Posterior cingulate gyrus (tissue), 11 donors: ENCODE measurements around the gene USP22.
A peak's percentile ranks its signal among the peaks of the same experiment; 100 is the strongest.
"Not testable (repeated sequence)": the region's sequence is repeated elsewhere in the genome, so short reads cannot be mapped to it uniquely, and the experiment has no call there.

Source experiments
- DNase-seq, 10 donors: peaks; one replicate each; pipeline versions ENCODE4 v3.0.0 to v3.0.0-alpha.2; 2020 to 2021; ENCODE audit warnings: mixed read lengths in 3 of 10
- intact Hi-C: fragments of 100-400 bp; cut with DNase I; formaldehyde crosslinking; loops from one replicate; pipeline ENCODE4 v1.15.1; 2023

The USP22 gene

DNA sequence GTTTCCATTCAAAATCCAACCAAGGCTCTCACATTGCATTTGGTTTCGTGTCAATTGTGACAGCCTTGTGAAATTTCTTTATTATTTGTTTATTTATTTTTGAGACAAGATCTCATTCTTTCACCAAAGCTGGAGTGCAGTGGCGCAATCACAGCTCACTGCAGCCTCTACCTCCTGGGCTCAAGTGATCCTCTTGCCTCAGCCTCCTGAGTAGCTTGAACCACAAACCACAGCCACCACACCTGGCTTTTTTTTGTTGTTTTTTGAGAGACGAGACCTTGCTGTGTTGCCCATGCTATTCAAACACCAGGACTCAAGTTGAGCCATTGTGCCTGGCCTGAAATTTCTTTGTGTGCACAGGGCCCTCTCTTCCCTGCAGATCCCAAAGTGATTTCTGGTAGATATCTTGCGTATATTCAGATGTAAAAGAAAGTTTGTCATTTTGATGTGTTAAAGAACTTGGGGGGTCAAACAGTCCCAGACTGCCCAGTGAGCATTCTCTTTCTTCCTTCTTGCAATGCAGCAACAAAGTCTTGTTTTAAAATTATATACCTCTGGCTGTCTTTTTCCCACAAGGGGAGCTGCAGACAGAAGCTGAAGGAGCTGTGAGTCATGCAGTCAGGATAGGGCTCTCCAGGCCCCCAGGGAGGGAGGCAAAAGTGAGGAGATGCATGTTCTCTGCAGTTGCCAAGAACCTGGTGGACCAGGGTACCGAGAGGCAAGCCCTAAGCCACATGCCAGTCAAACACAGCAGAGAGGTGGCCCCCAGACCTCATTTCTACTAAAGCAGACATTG is 15.5 kb upstream of the USP22 start:
- no peak for DNase-seq
- intact Hi-C loops: no loop called here

- intact Hi-C loops, DNase-seq: not testable (repeated sequence)
These were observed 10.2 kb upstream of the USP22 start for GRCh38 chr17:21053056-21053455.

DNA sequence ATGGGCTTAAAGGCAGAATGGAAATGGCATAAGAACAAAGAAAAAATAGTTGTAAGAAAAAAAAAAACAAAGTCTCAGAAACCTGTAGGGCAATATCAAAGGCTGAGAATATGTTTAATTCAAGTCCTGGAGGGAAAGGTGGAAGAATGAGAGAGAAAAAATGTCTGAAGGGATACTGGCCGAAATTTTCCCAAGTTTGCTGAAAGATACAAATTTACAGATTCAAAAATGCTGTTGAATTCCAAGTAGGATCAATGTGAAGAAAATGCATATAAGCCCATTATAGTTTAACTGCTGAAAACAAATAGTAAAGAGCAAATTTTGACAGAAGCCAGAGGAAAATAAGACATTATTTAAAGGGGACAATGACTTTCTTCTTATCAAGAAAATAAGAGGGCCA is 6.6 kb upstream of the USP22 start:
- no peak for DNase-seq
- intact Hi-C loops: loop anchor here (10.0 kb wide), 1 partner anchor 165 kb away; the partner anchor contains the start of gene TMEM11

DNA sequence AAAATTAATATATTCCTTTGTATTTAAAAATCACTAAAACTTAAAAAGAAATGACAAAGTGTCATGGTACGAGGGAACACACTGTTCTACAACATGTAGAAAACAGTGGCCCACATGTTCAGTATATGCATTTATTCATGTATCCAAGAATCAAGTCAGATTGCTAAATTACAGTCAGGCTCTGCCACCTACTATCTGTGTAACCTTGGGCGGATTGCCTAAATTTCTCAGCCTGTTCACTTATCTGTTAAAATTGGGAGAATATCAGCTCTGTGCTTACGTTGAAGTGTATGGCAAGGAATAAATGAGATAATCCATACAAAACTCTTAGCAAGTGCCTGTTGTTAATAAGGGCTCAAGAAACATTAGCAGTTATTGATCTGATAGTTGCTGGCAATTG is 3.4 kb upstream of the USP22 start:
- intact Hi-C loops: loop anchor here (10.0 kb wide), 1 partner anchor 169 kb away; the partner anchor contains the start of gene TMEM11
- no peak for DNase-seq

DNA sequence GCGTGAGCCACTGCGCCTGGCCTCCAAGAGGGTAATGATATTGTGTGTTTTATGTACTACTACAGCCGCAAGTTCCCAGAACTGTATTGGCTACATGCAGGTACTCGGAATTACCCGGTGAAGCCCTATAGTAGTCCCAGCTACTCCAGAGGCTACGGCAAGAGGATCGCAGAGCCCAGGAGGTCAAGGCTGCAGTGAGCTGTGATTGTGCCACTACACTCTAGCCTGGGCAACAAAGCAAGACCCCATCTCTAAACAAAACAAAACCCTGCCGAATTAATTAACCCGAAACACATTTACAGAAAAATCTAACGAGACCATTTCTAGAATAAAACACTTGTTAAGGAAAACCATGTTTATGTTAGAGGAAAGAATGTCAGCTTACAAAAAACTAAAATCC is 2.2 kb upstream of the USP22 start:
- intact Hi-C loops: loop anchor here (5.0 to 10.0 kb wide), 4 partner anchors 32 to 237 kb away; partner anchors contain the start of genes MAP2K3 and TMEM11
- no peak for DNase-seq

GRCh38 chr17:21043296-21044232 is 753 bp upstream of the USP22 start:
- intact Hi-C loops: loop anchor here (5.0 to 10.0 kb wide), 4 partner anchors 34 to 239 kb away; partner anchors contain the start of genes MAP2K3 and TMEM11
- DNase-seq: peak; percentile 94 to 100 (median 98)

DNA sequence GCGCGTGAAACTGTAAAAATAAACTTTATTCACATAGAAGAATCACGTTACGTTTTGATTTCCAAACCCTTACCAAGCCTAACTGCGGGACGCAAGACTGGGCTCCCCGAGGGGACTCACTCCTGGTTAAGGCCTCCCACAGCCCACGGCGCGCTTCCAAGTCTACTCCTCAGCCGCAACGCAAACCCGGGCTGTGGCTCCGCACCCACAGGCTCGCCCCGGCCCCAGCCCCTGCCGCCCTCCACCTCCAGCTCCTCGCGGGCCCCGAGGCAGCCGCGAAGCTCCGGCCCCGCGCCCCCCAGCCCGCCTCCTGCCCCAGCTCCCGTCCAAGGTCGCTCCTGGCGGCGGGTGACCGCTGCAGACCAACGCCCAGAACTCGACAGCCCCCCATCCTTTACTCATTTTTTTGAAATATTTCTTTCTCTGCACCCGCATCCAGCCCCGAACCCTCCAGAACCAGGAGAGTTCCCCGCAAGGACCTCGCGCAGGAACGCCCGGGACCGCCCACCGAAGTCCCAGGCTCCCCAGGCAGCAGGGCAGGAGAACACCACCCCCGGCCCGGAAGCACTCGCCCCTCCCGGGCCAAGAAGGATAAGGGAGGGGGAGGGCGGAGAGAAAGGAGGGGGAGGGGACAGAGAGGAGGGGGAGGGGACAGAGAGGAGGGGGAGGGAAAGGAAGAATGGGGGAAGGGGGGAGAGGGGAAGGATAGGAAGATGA is 912 bp downstream of the USP22 start:
- DNase-seq: peak; percentile 69 to 96 (median 76)
- intact Hi-C loops: loop anchor here (1.0 to 10.0 kb wide), 6 partner anchors 35 to 240 kb away; partner anchors contain the start of genes DHRS7B, MAP2K3 and TMEM11

- intact Hi-C loops: loop anchor here (2.0 to 10.0 kb wide), 5 partner anchors 37 to 242 kb away; partner anchors contain the start of genes DHRS7B, MAP2K3 and TMEM11
- DNase-seq: no peak
These were observed 2.8 kb downstream of the USP22 start for GRCh38 chr17:21039839-21040575.

DNA sequence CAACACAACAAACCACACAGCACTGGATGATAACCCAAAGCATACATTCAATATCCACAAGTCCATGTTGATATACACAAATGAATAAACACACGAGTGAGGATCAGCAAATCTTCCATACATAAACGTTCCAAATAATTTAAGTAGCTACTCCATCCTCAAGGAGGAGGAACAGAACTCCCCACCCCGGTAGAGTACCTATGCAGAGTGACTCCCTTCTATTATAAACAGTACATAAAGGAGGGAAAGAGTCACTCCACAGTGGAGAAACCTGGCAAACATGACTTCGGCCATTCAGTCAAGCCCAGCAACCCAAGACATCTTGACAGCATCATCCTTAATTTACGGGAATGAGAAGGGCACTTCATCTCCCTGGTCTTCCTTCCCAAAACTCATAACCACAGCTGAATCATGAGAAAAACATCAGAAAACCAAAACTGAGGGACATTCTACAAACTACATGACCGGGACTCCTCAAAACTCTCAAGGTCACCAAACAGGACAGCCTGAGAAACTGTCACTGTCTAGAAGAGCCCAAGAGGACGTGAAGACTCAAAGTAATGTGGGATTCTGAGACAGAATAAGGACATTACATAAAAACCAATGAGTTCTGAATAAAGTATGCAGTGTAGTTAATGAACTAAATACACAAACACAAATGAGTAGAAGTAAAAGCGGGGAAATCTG is 5.6 kb downstream of the USP22 start:
- no peak for DNase-seq
- intact Hi-C loops: no loop called here

DNA sequence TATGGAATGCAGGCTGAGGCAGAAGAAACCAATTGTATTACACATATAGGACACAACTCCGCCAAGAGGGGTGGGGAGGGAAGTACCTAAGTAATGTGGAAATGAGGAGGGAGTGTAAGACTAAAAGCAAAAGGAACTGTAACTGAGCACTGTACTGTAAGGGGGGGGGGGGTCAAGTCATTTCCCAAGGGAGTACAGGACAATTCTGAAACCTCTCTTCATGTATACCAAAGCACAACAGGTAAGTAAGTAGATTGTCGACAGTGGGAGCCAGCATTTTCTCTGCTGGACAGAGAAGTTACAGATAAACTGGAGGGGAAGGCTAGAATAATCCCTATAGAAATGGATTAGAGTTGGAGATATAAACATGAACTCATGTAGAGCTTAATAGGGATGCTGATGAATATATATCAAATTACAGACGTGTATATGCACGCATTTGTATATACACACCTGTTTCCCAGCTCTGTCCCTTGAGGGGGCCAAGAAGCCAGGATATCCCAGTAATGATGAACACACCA is 6.4 kb downstream of the USP22 start:
- intact Hi-C loops: no loop called here
- no peak for DNase-seq

- DNase-seq: no peak
- intact Hi-C loops: no loop called here
These were observed 7.4 kb downstream of the USP22 start for GRCh38 chr17:21035406-21035805.

DNA sequence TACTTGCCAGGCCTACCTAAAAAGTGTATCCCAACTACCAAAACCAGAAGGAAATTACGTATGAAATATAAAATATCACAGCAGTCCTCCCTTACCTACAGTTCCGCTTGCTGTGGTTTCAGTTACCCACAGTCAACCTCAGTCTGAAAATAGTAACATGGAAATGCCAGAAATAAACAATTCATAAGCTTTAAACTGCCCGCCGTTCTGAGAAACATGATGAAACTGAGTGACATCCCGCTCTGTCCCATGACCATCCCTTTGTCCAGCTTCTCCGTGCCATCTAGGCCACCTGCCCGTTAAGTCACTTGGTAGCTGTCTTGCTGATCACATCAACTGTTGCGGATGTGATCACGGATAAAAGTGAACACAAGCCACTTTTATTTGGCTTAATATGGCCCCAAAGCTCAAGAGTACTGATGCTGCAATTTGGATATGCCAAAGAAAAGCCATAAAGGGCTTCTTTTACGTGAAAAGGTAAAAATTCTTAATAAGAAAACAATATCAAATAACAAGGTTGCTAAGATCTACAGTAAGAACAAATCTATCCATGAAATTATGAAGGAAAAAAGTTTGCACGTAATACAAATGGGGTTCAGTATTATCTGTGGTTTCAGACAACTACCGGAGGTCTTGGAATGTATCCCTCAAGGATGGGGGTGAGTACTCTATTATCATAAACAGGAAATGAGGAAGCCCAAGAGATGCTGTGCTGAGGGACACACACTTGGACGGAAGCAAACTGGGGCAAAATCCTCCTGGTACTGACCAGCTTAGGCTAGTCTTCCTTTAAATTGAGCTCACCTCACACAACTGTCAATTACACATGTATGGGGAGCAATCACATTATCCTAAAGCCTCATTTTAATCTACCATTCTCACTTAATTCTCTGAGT is 8.2 kb downstream of the USP22 start:
- intact Hi-C loops: no loop called here
- no peak for DNase-seq

DNA sequence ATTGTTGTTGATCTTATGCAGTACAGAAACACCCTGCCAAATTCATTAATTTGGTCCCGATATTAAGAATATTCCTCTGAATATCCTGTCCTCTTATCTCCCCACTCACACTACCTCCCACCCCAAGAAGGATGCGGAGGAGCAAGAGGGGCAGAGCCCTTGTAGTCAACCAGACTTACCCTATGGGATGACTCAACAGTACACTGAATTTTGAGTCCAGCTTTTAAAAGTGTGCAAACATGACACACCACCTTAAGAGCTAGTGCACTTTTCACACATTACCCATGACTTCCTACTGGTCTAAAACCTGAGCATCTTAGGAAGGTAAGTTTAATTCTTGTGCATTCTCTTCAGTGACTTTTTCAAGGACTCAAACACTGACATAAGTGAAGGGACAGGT is 9.5 kb downstream of the USP22 start:
- intact Hi-C loops: no loop called here
- no peak for DNase-seq

DNA sequence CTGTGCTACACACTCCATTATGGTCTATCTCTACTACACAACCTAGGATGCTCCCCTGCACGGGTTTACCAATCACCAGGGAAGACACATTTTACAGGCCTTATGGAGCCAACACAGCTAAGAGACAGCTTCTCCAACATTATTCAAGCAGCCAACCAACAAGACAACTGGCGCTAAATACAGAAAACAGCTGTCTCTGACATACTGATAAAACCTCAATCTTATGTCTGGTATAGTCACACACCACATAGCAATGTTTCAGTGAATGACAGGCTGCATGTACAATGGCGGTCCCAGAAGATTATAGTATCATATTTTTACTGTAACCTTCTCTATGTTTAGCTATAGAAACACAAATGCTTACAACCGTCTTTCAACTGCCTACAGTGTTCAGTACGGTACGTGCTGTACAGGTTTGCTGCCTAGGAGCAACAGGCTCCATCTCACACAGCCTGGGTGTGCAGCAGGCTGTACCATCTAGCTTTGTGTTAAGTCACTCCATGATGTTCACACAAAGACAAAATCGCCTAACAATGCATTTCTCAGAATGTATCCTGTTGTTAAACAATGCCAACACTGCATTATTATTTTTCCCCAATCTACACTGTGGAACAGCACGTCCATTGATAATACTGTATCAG is 10.9 kb downstream of the USP22 start:
- no peak for DNase-seq
- intact Hi-C loops: no loop called here

DNA sequence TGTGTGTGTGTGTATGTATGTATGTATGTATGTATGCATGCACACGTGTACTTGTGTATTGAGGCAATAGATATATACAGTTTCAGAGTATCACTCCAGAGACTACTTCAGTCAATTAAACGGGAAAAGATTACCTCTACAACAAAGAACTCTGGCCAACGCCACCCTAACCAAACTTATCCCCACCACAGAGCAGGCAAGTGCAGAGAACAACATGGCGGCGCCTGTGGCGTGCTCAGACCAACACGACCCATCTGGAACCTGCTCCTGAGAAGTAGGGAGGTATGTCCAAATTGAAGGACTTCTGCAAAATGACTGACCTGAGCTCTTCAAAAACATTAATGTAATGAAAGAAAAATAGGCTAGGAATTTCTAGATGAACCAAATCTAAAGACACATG is 12.4 kb downstream of the USP22 start:
- peak in 1 of 10 donors; percentile 44 for DNase-seq
- intact Hi-C loops: no loop called here

DNA sequence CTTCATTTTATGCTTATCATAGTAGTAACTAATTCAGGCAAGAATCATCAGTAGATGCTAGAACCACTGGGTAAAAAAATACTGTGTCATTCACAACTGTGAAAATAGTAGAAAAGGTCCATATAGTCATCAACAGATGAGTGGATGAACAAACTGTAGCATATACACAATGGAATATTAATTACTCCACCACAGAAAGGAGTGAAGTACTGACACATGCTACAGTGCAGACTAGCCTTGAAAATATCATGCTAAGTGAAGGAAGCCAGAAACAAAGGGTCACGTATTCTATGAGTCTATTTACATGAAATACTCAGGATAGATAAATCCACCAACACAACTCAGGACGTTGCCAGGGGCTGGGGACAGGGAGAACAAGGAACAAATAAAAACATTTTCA is 13.3 kb downstream of the USP22 start:
- intact Hi-C loops: no loop called here
- no peak for DNase-seq

- peak in 2 of 10 donors; percentile 86 to 87 for DNase-seq
- intact Hi-C loops: no loop called here
These were observed 13.8 kb downstream of the USP22 start for GRCh38 chr17:21029036-21029435.
